Keratinocyte (primary cell): Measurements from ENCODE around the gene GRM7. TPM values are rescaled to one million over a fixed set of nuclear protein-coding genes. Genes with fewer than 3 reads are reported as not detected.

Experiments used
- DNase-seq: peaks from one replicate; pipeline ENCODE4 v3.0.0-alpha.2; 2011; ENCODE audit warnings: low read depth, missing footprints, low spot score
- FAIRE-seq: peaks from 2 replicates; lab custom pipeline; 2011; peaks lifted over from hg19 to GRCh38; lab: Jason Lieb, UNC
- H2AFZ ChIP-seq: 2 replicates; pipeline ENCODE4 v1.6.0; 2012; ENCODE audit warnings: low read length, control low read depth, inconsistent platforms; ENCODE audit not compliant: control insufficient read depth
- H3K27ac ChIP-seq: 2 replicates; pipeline ENCODE4 v1.5.1; 2011; ENCODE audit warnings: low read length; ENCODE audit not compliant: control insufficient read depth, insufficient read depth
- H3K27me3 ChIP-seq: 3 replicates; pipeline ENCODE4 v1.6.0; 2011; ENCODE audit warnings: low read length; ENCODE audit not compliant: control insufficient read depth, insufficient read depth; ENCODE audit errors: extremely low read depth
- H3K36me3 ChIP-seq, 2 experiments: 2 replicates in 1 of 2; 3 replicates in 1 of 2; pipeline ENCODE4 v1.5.1; 2011; ENCODE audit warnings: low read length in 2 of 2, mild to moderate bottlenecking in 1 of 2; ENCODE audit not compliant: control insufficient read depth in 2 of 2, insufficient read depth in 2 of 2; ENCODE audit errors: extremely low read depth in 1 of 2
- H3K4me1 ChIP-seq: 3 replicates; pipeline ENCODE4 v1.5.1; 2011; ENCODE audit warnings: low read length; ENCODE audit not compliant: control insufficient read depth, insufficient read depth; ENCODE audit errors: extremely low read depth
- H3K4me2 ChIP-seq: 3 replicates; pipeline ENCODE4 v1.6.0; 2011; ENCODE audit warnings: low read depth, low read length; ENCODE audit not compliant: control insufficient read depth, insufficient read depth; ENCODE audit errors: extremely low read depth
- H3K4me3 ChIP-seq, 3 experiments: fragments of 200-600 bp in 1 of 3; sonication (generic) in 1 of 3; 2 replicates in 2 of 3; 3 replicates in 1 of 3; pipeline ENCODE4 v1.5.1; 2011 to 2016; ENCODE audit warnings: low read length in 3 of 3, mild to moderate bottlenecking in 3 of 3, control low read depth in 2 of 3, inconsistent platforms in 1 of 3, low read depth in 1 of 3, mixed read lengths in 1 of 3, mixed run types in 1 of 3, moderate library complexity in 1 of 3; ENCODE audit not compliant: control insufficient read depth in 2 of 3, insufficient read depth in 2 of 3; ENCODE audit errors: extremely low read depth in 1 of 3
- H3K79me2 ChIP-seq: 2 replicates; pipeline ENCODE4 v1.6.0; 2012; ENCODE audit warnings: low read length; ENCODE audit not compliant: control insufficient read depth, insufficient read depth
- H3K9ac ChIP-seq: 3 replicates; pipeline ENCODE4 v1.6.0; 2011; ENCODE audit warnings: low read length; ENCODE audit not compliant: control insufficient read depth, insufficient read depth; ENCODE audit errors: extremely low read depth
- H3K9me1 ChIP-seq: 3 replicates; pipeline ENCODE4 v1.6.0; 2011; ENCODE audit warnings: low read length; ENCODE audit not compliant: control insufficient read depth, insufficient read depth; ENCODE audit errors: extremely low read depth
- H3K9me3 ChIP-seq: 2 replicates; pipeline ENCODE4 v1.5.1; 2012; ENCODE audit warnings: low read depth, low read length; ENCODE audit not compliant: control insufficient read depth
- H4K20me1 ChIP-seq: 3 replicates; pipeline ENCODE4 v1.6.0; 2011; ENCODE audit warnings: low read length; ENCODE audit not compliant: control insufficient read depth, insufficient read depth; ENCODE audit errors: extremely low read depth
- EZH2 ChIP-seq: IDR thresholded peaks from one replicate; pipeline ENCODE4 v1.6.1; 2012; ENCODE audit warnings: inconsistent platforms, mild to moderate bottlenecking, low read length, moderate library complexity
- dilution Hi-C: fragments of 300-500 bp; cut with MboI; formaldehyde crosslinking; loops from one replicate; pipeline ENCODE4 v1.7.0; 2020; ENCODE audit warnings: low sequenced_read_pairs; ENCODE audit not compliant: extremely low pct_ligation_motif_present
- polyA plus RNA-seq, 5 experiments: library from polyadenylated mRNA; depleted of rRNA in 3 of 5; stranded (reverse) in 3 of 5; stranded (forward) in 1 of 5; unstranded in 1 of 5; fragments of >200 nt; gene quantifications; 1 replicate in 1 of 5; 2 replicates in 3 of 5; 3 replicates in 1 of 5; pipeline versions ENCODE4 v1.2.1 to v1.2.3, GENCODE V29; 2011 to 2012; ENCODE audit warnings: missing spikeins in 2 of 5, low read depth in 1 of 5, low replicate concordance in 1 of 5
- TF ChIP-seq, protein P1 (sequence below), 3 experiments: IDR thresholded peaks in 1 of 3; conservative IDR thresholded peaks in 1 of 3; optimal IDR thresholded peaks in 1 of 3; 2 replicates in 2 of 3; 3 replicates in 1 of 3; pipeline versions ENCODE3 to v1.5.1; 2011; ENCODE audit warnings: low read length in 3 of 3, mild to moderate bottlenecking in 3 of 3, moderate library complexity in 2 of 3, control low read depth in 1 of 3, inconsistent platforms in 1 of 3; ENCODE audit not compliant: insufficient read depth in 2 of 3; ENCODE audit errors: extremely low read depth in 1 of 3

Gene GRM7
- polyA plus RNA-seq, 1 donor (not counting 4 experiments of a cell fraction or from before 2014, with no cell fraction given) = not detected

- TF ChIP-seq, protein P1, sequence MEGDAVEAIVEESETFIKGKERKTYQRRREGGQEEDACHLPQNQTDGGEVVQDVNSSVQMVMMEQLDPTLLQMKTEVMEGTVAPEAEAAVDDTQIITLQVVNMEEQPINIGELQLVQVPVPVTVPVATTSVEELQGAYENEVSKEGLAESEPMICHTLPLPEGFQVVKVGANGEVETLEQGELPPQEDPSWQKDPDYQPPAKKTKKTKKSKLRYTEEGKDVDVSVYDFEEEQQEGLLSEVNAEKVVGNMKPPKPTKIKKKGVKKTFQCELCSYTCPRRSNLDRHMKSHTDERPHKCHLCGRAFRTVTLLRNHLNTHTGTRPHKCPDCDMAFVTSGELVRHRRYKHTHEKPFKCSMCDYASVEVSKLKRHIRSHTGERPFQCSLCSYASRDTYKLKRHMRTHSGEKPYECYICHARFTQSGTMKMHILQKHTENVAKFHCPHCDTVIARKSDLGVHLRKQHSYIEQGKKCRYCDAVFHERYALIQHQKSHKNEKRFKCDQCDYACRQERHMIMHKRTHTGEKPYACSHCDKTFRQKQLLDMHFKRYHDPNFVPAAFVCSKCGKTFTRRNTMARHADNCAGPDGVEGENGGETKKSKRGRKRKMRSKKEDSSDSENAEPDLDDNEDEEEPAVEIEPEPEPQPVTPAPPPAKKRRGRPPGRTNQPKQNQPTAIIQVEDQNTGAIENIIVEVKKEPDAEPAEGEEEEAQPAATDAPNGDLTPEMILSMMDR (optimal IDR thresholded peaks at IDR 0.05 in 1 of 3, IDR thresholded peaks at IDR 0.05 in 1 of 3, conservative IDR thresholded peaks at IDR 0.05 in 1 of 3; ENCODE audit: extremely low read depth in 1 of 3, insufficient read depth in 2 of 3, low read length in 3 of 3) = no peak
- no peak for TF ChIP-seq EZH2
- no peaks in the 10 kb centered on the region for H4K20me1 ChIP-seq
- no peaks in the 10 kb centered on the region for H3K36me3 ChIP-seq
- H3K27ac ChIP-seq = no peak overlapping the region
- FAIRE-seq = no peak
- no peak overlapping the region for H3K9ac ChIP-seq
- DNase-seq = no peak
- H3K79me2 ChIP-seq = no peaks in the 10 kb centered on the region
- no peaks in the 10 kb centered on the region for H3K27me3 ChIP-seq
- H3K4me2 ChIP-seq = no peak overlapping the region
- H3K9me3 ChIP-seq = no peaks in the 10 kb centered on the region
- no peaks in the 10 kb centered on the region for H3K4me1 ChIP-seq
- no peak overlapping the region for H2AFZ ChIP-seq
- dilution Hi-C loops = no loop called here
- H3K9me1 ChIP-seq = no peaks in the 10 kb centered on the region
- no peak overlapping the region for H3K4me3 ChIP-seq
These were observed 432.4 kb downstream of the GRM7 start for GRCh38 chr3:7293286-7293685.

- Histone ChIP-seq H3K9ac (no peak overlapping the region), H2AFZ (no peak overlapping the region), H3K4me2 (no peak overlapping the region), H3K27me3 (no peaks in the 10 kb centered on the region), H3K9me3 (no peaks in the 10 kb centered on the region), H3K27ac (no peak overlapping the region), H4K20me1 (no peaks in the 10 kb centered on the region), H3K4me3 (no peak overlapping the region), H3K79me2 (no peaks in the 10 kb centered on the region), H3K9me1 (no peaks in the 10 kb centered on the region), H3K4me1 (peaks cover 2% of the 10 kb centered on the region), H3K36me3 (no peaks in the 10 kb centered on the region)
- dilution Hi-C loops = no loop called here
- TF ChIP-seq, protein P1 (optimal IDR thresholded peaks at IDR 0.05 in 1 of 3, IDR thresholded peaks at IDR 0.05 in 1 of 3, conservative IDR thresholded peaks at IDR 0.05 in 1 of 3; ENCODE audit: extremely low read depth in 1 of 3, insufficient read depth in 2 of 3, low read length in 3 of 3) = no peak
- TF ChIP-seq EZH2 = no peak
- DNase-seq (no peak), FAIRE-seq (no peak)
These were observed 444.6 kb downstream of the GRM7 start for GRCh38 chr3:7305561-7305960.
